Fibroblast of lung (primary cell): ENCODE data around the gene COL4A2.

Source experiments
- CTCF ChIP-seq, 2 donors: IDR thresholded peaks in 1 of 2; conservative IDR thresholded peaks in 1 of 2; 1 replicate in 1 of 2; 2 replicates in 1 of 2; pipeline ENCODE4 v1.5.1; 2011 to 2012; ENCODE audit warnings: low read length in 2 of 2, control low read depth in 1 of 2, inconsistent platforms in 1 of 2, low read depth in 1 of 2, mild to moderate bottlenecking in 1 of 2
- EZH2 ChIP-seq: IDR thresholded peaks from 2 replicates; pipeline ENCODE4 v1.5.1; 2012; ENCODE audit warnings: low read length, control low read depth, mild to moderate bottlenecking; ENCODE audit errors: missing control alignments

GRCh38 chr13:110413016-110413675 is 106.1 kb downstream of the COL4A2 start:
- TF ChIP-seq CTCF (conservative IDR thresholded peaks at IDR 0.05 in 1 of 2, IDR thresholded peaks at IDR 0.05 in 1 of 2; ENCODE audit: low read depth in 1 of 2, low read length in 2 of 2) (no peak), EZH2 (no peak)
